GM23338 (cell line): ENCODE data around the gene HSF4. TPM values are rescaled to one million over a fixed set of nuclear protein-coding genes. Genes with fewer than 3 reads are reported as not detected.
A peak's percentile ranks its signal among the peaks of the same experiment; 100 is the strongest.

Source experiments
- ATAC-seq: fragments of 200-7000 bp; cut with Tn5 transposase; 3 replicates; pipeline ENCODE4 v1.9.1; 2020
- DNase-seq: peaks from one replicate; pipeline ENCODE4 v3.0.0-alpha.2; 2015; ENCODE audit warnings: low spot score
- H2AFZ ChIP-seq: fragments of 200-600 bp; sonication (generic); 2 replicates; pipeline ENCODE4 v1.8.0; 2016; ENCODE audit warnings: antibody characterized with exemption, mild to moderate bottlenecking, moderate library complexity
- H3F3A ChIP-seq: fragments of 200-600 bp; sonication (generic); replicated peaks from 2 replicates; pipeline ENCODE4 v1.8.0; 2017; ENCODE audit warnings: antibody characterized with exemption, mixed run types, low read depth
- H3K27ac ChIP-seq: fragments of 200-600 bp; sonication (generic); 2 replicates; pipeline ENCODE4 v1.6.1; 2016; ENCODE audit warnings: low read depth
- H3K27me3 ChIP-seq: fragments of 200-600 bp; sonication (generic); 2 replicates; pipeline ENCODE4 v1.8.0; 2016; ENCODE audit warnings: mild to moderate bottlenecking, mixed run types, moderate library complexity; ENCODE audit not compliant: insufficient read depth
- H3K36me3 ChIP-seq: fragments of 200-600 bp; sonication (generic); 2 replicates; pipeline ENCODE4 v1.8.0; 2016; ENCODE audit warnings: mild to moderate bottlenecking; ENCODE audit not compliant: insufficient read depth
- H3K4me1 ChIP-seq: fragments of 200-600 bp; sonication (generic); 2 replicates; pipeline ENCODE4 v1.8.0; 2016; ENCODE audit warnings: mild to moderate bottlenecking, moderate library complexity; ENCODE audit not compliant: insufficient read depth
- H3K4me2 ChIP-seq: fragments of 200-600 bp; sonication (generic); 2 replicates; pipeline ENCODE4 v1.7.1; 2017; ENCODE audit warnings: mixed run types
- H3K4me3 ChIP-seq: fragments of 200-600 bp; sonication (generic); 2 replicates; pipeline ENCODE4 v1.6.1; 2016; ENCODE audit warnings: mixed run types
- H3K79me2 ChIP-seq: fragments of 200-600 bp; sonication (generic); replicated peaks from 2 replicates; pipeline ENCODE4 v1.8.0; 2017; ENCODE audit warnings: mild to moderate bottlenecking; ENCODE audit not compliant: insufficient read depth
- H3K9me2 ChIP-seq: fragments of 200-600 bp; sonication (generic); 2 replicates; pipeline ENCODE4 v1.8.0; 2017; ENCODE audit not compliant: insufficient read depth
- H4K20me1 ChIP-seq: fragments of 200-600 bp; sonication (generic); replicated peaks from 2 replicates; pipeline ENCODE4 v1.8.0; 2017; ENCODE audit warnings: mild to moderate bottlenecking; ENCODE audit not compliant: insufficient read depth
- H3K27ac Mint-ChIP-seq: 2 replicates; pipeline ENCODE4 v1.8.0; 2020; ENCODE audit warnings: inconsistent platforms, mild to moderate bottlenecking, moderate library complexity, mixed read lengths
- H3K27me3 Mint-ChIP-seq: 3 replicates; pipeline ENCODE4 v1.8.0; 2022; ENCODE audit warnings: low read depth, mild to moderate bottlenecking, moderate library complexity, mixed read lengths, inconsistent platforms; ENCODE audit not compliant: insufficient read depth, poor library complexity
- H3K36me3 Mint-ChIP-seq: 3 replicates; pipeline ENCODE4 v1.8.0; 2021; ENCODE audit warnings: low read depth, mild to moderate bottlenecking, inconsistent platforms, moderate library complexity, mixed read lengths
- H3K4me1 Mint-ChIP-seq: 3 replicates; pipeline ENCODE4 v1.8.0; 2020; ENCODE audit warnings: mild to moderate bottlenecking, inconsistent platforms, mixed read lengths
- H3K4me3 Mint-ChIP-seq: 3 replicates; pipeline ENCODE4 v1.8.0; 2021; ENCODE audit warnings: moderate library complexity, mild to moderate bottlenecking, inconsistent platforms, mixed read lengths
- H3K9me3 Mint-ChIP-seq: 3 replicates; pipeline ENCODE4 v1.8.0; 2020; ENCODE audit warnings: moderate library complexity, mild to moderate bottlenecking, inconsistent platforms, mixed read lengths
- CREB1 ChIP-seq: fragments of 250-450 bp; sonication (Bioruptor Pico); IDR thresholded peaks from 2 replicates; pipeline ENCODE4 v1.5.0; 2020; ENCODE audit warnings: low read depth, mild to moderate bottlenecking, moderate library complexity
- EZH2 ChIP-seq: fragments of 200-600 bp; sonication (generic); IDR thresholded peaks from one replicate; pipeline ENCODE4 v1.8.0; 2017; ENCODE audit warnings: antibody characterized with exemption, mild to moderate bottlenecking, low read depth; ENCODE audit not compliant: unreplicated experiment
- JUNB ChIP-seq: IDR thresholded peaks from one replicate; pipeline ENCODE4 v1.6.1; 2016; ENCODE audit warnings: antibody characterized with exemption; ENCODE audit not compliant: unreplicated experiment
- POLR2AphosphoS5 ChIP-seq: IDR thresholded peaks from 2 replicates; pipeline ENCODE4 v1.6.1; 2016; ENCODE audit warnings: antibody characterized with exemption, low read depth
- STAT1 ChIP-seq: IDR thresholded peaks from one replicate; pipeline ENCODE4 v1.6.1; 2016; ENCODE audit warnings: antibody characterized with exemption; ENCODE audit not compliant: unreplicated experiment
- polyA plus RNA-seq: library from polyadenylated mRNA; unstranded; fragments of >200 nt; fragmentation: Nextera tagmentation; extraction: Ambion mirVana; gene quantifications from 2 replicates; pipeline ENCODE4 v1.2.1, GENCODE V29; 2016
- total RNA-seq: library from RNA; depleted of rRNA; stranded (reverse); fragments of >200 nt; shearing (Covaris generic); gene quantifications from 2 replicates; pipeline ENCODE4 v1.2.3, GENCODE V29; 2014
- TF ChIP-seq, protein P1 (sequence below): IDR thresholded peaks from 2 replicates; pipeline ENCODE4 v1.6.1; 2016; ENCODE audit warnings: antibody characterized with exemption

HSF4 gene
- total and polyA plus RNA-seq, 2 experiments from 2014 or later = 0.19 to 1.3 TPM

DNA sequence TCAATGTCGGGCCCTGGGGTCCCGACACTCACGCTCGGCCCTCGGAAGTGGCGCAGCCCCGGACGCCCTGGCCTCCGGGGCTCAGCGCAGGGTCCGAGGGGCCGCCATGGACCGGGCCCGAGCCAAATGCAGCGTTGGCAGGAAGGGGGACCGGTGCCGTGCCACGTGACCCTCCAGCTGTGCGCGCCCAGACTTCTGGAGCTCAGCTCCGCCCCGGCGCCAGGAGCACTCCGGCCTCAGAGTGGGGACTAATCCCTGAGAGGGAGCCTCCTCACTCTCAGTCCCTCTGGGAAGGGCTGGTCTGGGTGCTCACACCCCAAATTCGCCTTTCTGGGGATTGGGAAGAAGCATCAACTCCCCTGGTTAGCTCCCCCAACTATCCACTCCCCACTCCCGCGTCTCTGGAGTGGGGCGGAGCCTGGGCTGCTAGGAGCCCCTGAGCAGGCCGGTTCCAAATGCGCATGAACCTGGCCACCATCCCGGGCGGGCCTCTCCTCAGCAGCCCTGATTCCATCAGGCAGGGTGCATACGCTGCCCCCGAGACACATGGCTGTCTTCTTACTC, 13.6 kb upstream of the HSF4 start, which contains the start of gene B3GNT9:
Gene B3GNT9 (minus strand): TSS at position 166 of the 564 bp plus-strand sequence. CDS start 513 bp downstream, outside the sequence.
- no peaks in the 10 kb centered on the region for H3K79me2 ChIP-seq
- Mint-ChIP-seq H3K4me3 (peak within 1 kb of the TSS; percentile 75), H3K27me3 (peaks cover 59% of the 10 kb centered on the region), H3K9me3 (no peaks in the 10 kb centered on the region), H3K4me1 (peaks cover 10% of the 10 kb centered on the region; the same call in 2 of the 3 replicates), H3K27ac (no peak within 1 kb of the TSS), H3K36me3 (peaks cover 12% of the 10 kb centered on the region)
- no peaks in the 10 kb centered on the region for H3K9me2 ChIP-seq
- TF ChIP-seq STAT1 (no peak), POLR2AphosphoS5 (peak; percentile 73)
- peaks cover 9% of the 10 kb centered on the region; the same call in 1 of the 2 replicates for H3K4me1 ChIP-seq
- H3K4me3 ChIP-seq = peak within 1 kb of the TSS; percentile 77
- H3K36me3 ChIP-seq = no peaks in the 10 kb centered on the region
- ATAC-seq (peak; percentile 38), DNase-seq (peak; percentile 84)
- H3K4me2 ChIP-seq = peak within 1 kb of the TSS; percentile 94
- H2AFZ ChIP-seq = peak within 1 kb of the TSS; percentile 97
- peaks cover 4% of the 10 kb centered on the region; the same call in 1 of the 2 replicates for H4K20me1 ChIP-seq
- 0 out of 2 replicates have a peak, but pooled peaks cover 7% of the 10 kb centered on the region for H3F3A ChIP-seq
- H3K27ac ChIP-seq = no peak within 1 kb of the TSS
- peaks cover 79% of the 10 kb centered on the region for H3K27me3 ChIP-seq

DNA sequence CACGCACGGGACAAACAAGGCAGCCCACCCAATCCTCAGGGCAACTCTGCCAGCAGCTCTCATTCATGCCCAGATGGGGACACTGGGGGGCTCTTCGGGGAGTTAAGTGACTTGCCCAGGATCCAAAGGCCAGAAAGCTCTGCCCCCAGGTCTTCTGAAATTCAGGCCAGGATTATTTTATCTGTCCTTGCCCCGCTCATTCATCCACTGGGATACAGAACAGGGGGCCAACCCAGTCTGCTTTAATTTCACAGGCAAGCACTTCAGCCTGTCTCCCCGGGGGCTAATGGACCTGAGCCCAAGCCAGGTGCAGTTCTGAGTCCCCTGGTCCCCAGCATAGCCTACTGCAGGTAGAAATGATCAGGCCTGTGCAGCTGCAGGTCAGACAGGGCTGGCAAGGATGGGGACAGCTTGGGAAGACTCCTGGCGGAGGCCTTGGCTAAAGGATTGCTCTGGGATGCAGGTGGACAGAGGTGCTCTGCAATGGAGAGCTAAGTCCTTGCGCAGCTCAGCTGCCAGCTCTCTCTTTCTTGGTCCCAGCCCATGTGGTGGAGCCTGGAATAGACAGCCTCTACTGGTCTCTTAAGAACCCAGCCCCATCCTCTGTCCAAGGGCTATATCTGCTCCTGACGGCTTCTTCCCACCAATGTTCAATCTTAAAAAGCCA, 13.0 kb upstream of the HSF4 start:
- Histone ChIP-seq H3K4me3 (peak overlapping the region; percentile 77), H4K20me1 (peaks cover 5% of the 10 kb centered on the region; the same call in 1 of the 2 replicates), H2AFZ (peak overlapping the region; percentile 97), H3K79me2 (no peaks in the 10 kb centered on the region), H3K4me2 (peak overlapping the region; percentile 94), H3K9me2 (no peaks in the 10 kb centered on the region), H3F3A (0 out of 2 replicates have a peak, but pooled peaks cover 7% of the 10 kb centered on the region), H3K27ac (no peak overlapping the region), H3K27me3 (peaks cover 85% of the 10 kb centered on the region), H3K36me3 (no peaks in the 10 kb centered on the region), H3K4me1 (peaks cover 9% of the 10 kb centered on the region; the same call in 1 of the 2 replicates)
- H3K27me3 Mint-ChIP-seq = peaks cover 65% of the 10 kb centered on the region
- peaks cover 6% of the 10 kb centered on the region for H3K36me3 Mint-ChIP-seq
- peaks cover 10% of the 10 kb centered on the region; the same call in 2 of the 3 replicates for H3K4me1 Mint-ChIP-seq
- ATAC-seq (no peak), DNase-seq (peak; percentile 40)
- peak overlapping the region; percentile 75 for H3K4me3 Mint-ChIP-seq
- no peak for TF ChIP-seq CREB1 (CRISPR knock-in tag)
- no peak for TF ChIP-seq JUNB
- peak; percentile 45 for TF ChIP-seq EZH2
- no peak overlapping the region for H3K27ac Mint-ChIP-seq
- H3K9me3 Mint-ChIP-seq = no peaks in the 10 kb centered on the region

GRCh38 chr16:67154578-67155294, 9.8 kb upstream of the HSF4 start:
- TF ChIP-seq EZH2 = peak; percentile 20
- TF ChIP-seq, protein P1, sequence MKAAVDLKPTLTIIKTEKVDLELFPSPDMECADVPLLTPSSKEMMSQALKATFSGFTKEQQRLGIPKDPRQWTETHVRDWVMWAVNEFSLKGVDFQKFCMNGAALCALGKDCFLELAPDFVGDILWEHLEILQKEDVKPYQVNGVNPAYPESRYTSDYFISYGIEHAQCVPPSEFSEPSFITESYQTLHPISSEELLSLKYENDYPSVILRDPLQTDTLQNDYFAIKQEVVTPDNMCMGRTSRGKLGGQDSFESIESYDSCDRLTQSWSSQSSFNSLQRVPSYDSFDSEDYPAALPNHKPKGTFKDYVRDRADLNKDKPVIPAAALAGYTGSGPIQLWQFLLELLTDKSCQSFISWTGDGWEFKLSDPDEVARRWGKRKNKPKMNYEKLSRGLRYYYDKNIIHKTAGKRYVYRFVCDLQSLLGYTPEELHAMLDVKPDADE = no peak
- Mint-ChIP-seq H3K4me3 (peak overlapping the region; percentile 66), H3K27ac (no peak overlapping the region), H3K36me3 (no peaks in the 10 kb centered on the region; the same call in 2 of the 3 replicates), H3K9me3 (no peaks in the 10 kb centered on the region), H3K4me1 (peaks cover 16% of the 10 kb centered on the region; the same call in 2 of the 3 replicates), H3K27me3 (peaks cover 89% of the 10 kb centered on the region)
- H3F3A ChIP-seq = 0 out of 2 replicates have a peak, but pooled peaks cover 3% of the 10 kb centered on the region
- H3K27me3 ChIP-seq = peaks cover 100% of the 10 kb centered on the region
- DNase-seq = peak; percentile 58
- peaks cover 5% of the 10 kb centered on the region; the same call in 1 of the 2 replicates for H4K20me1 ChIP-seq
- H3K27ac ChIP-seq = no peak overlapping the region
- H3K79me2 ChIP-seq = no peaks in the 10 kb centered on the region
- H2AFZ ChIP-seq = peak overlapping the region; percentile 72; the same call in 1 of the 2 replicates
- H3K4me3 ChIP-seq = peak overlapping the region; percentile 57
- peaks cover 21% of the 10 kb centered on the region; the same call in 1 of the 2 replicates for H3K4me1 ChIP-seq
- peak; percentile 3 for ATAC-seq
- peak overlapping the region; percentile 87 for H3K4me2 ChIP-seq
- H3K9me2 ChIP-seq = no peaks in the 10 kb centered on the region
- no peaks in the 10 kb centered on the region for H3K36me3 ChIP-seq
